SK-N-SH treated with all-trans-retinoic acid at 6 μM for 48 hours (cell line): ENCODE data around the gene GON7.
A peak's percentile ranks its signal among the peaks of the same experiment; 100 is the strongest.

Experiments
- ATAC-seq: fragments of 200-7000 bp; cut with Tn5 transposase; 3 replicates; pipeline ENCODE4 v1.9.1; 2020; ENCODE audit warnings: mild to moderate bottlenecking, moderate library complexity
- ARNTL ChIP-seq: fragments of 450-650 bp; formaldehyde crosslinking; IDR thresholded peaks from 2 replicates; pipeline ENCODE4 v1.5.0; 2020; ENCODE audit warnings: low read depth, mild to moderate bottlenecking, moderate library complexity, borderline replicate concordance
- CSDC2 ChIP-seq: fragments of 250-450 bp; sonication (Bioruptor Pico); IDR thresholded peaks from 2 replicates; pipeline ENCODE4 v1.5.0; 2020; ENCODE audit warnings: mild to moderate bottlenecking, moderate library complexity
- ESRRG ChIP-seq: fragments of 250-450 bp; sonication (Bioruptor Pico); IDR thresholded peaks from 2 replicates; pipeline ENCODE4 v1.6.1; 2021; ENCODE audit warnings: mild to moderate bottlenecking
- GLIS3 ChIP-seq: fragments of 250-450 bp; sonication (Bioruptor Pico); IDR thresholded peaks from 2 replicates; pipeline ENCODE4 v1.5.0; 2020; ENCODE audit warnings: mild to moderate bottlenecking, moderate library complexity
- OSR1 ChIP-seq: fragments of 250-450 bp; sonication (Bioruptor Pico); IDR thresholded peaks from 2 replicates; pipeline ENCODE4 v1.8.0; 2022; ENCODE audit warnings: moderate library complexity, mild to moderate bottlenecking, inconsistent platforms
- RARB ChIP-seq: fragments of 250-450 bp; sonication (Bioruptor Pico); IDR thresholded peaks from 2 replicates; pipeline ENCODE4 v1.8.0; 2021; ENCODE audit warnings: mild to moderate bottlenecking, moderate library complexity
- SNAI2 ChIP-seq: fragments of 250-450 bp; sonication (Bioruptor Pico); IDR thresholded peaks from 2 replicates; pipeline ENCODE4 v1.5.0; 2020; ENCODE audit warnings: mild to moderate bottlenecking, moderate library complexity
- TCF4 ChIP-seq: fragments of 250-450 bp; sonication (Bioruptor Pico); IDR thresholded peaks from 2 replicates; pipeline ENCODE4 v1.8.0; 2021; ENCODE audit warnings: mild to moderate bottlenecking, moderate library complexity, borderline replicate concordance
- TOX ChIP-seq: fragments of 250-450 bp; sonication (Bioruptor Pico); IDR thresholded peaks from 2 replicates; pipeline ENCODE4 v1.8.0; 2021; ENCODE audit warnings: mild to moderate bottlenecking, moderate library complexity, borderline replicate concordance
- ZC3H10 ChIP-seq: fragments of 250-450 bp; sonication (Bioruptor Pico); IDR thresholded peaks from 2 replicates; pipeline ENCODE4 v1.5.1; 2021; ENCODE audit warnings: mild to moderate bottlenecking, moderate library complexity
- ZFP3 ChIP-seq: fragments of 250-450 bp; sonication (Bioruptor Pico); IDR thresholded peaks from 2 replicates; pipeline ENCODE4 v1.5.0; 2020; ENCODE audit warnings: mild to moderate bottlenecking, moderate library complexity
- ZNF70 ChIP-seq: fragments of 450-650 bp; formaldehyde crosslinking; IDR thresholded peaks from 2 replicates; pipeline ENCODE4 v1.5.0; 2020; ENCODE audit warnings: mild to moderate bottlenecking, moderate library complexity
- TF ChIP-seq, protein P1 (sequence below): fragments of 250-450 bp; sonication (Bioruptor Pico); IDR thresholded peaks from 2 replicates; pipeline ENCODE4 v1.8.0; 2020; ENCODE audit warnings: mild to moderate bottlenecking, moderate library complexity, borderline replicate concordance
- TF ChIP-seq, protein P2 (sequence below): fragments of 250-450 bp; sonication (Bioruptor Pico); IDR thresholded peaks from 2 replicates; pipeline ENCODE4 v1.5.1; 2020; ENCODE audit warnings: low read depth, mild to moderate bottlenecking, moderate library complexity
- TF ChIP-seq, protein P3 (sequence below): fragments of 250-450 bp; sonication (Bioruptor Pico); IDR thresholded peaks from 2 replicates; pipeline ENCODE4 v1.5.0; 2020; ENCODE audit warnings: mild to moderate bottlenecking, moderate library complexity
- TF ChIP-seq, protein P4 (sequence below): fragments of 250-450 bp; sonication (Bioruptor Pico); IDR thresholded peaks from 2 replicates; pipeline ENCODE4 v1.5.1; 2021; ENCODE audit warnings: mild to moderate bottlenecking, moderate library complexity

The GON7 gene

DNA sequence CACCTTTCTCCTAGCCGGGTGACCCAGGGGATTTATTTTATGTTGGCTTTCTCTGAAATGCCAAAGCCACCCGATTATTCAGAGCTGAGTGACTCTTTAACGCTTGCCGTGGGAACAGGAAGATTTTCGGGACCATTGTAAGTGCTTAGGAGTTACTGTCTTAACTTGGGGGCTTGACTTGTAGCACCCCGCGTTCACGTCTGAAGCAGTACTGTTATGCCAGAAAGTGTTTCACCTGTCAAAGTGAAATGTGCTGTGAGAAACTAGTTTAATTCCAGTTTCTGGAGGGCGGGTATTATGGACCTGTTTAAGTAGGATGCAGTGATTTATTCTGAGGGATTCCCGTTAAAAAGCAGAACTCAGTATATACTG lies 21.5 kb downstream of the GON7 start:
- no peak for TF ChIP-seq ZFP3 (CRISPR knock-in tag)
- TF ChIP-seq TCF4 (CRISPR knock-in tag) = no peak
- no peak for TF ChIP-seq OSR1 (CRISPR knock-in tag)
- TF ChIP-seq, protein P1, sequence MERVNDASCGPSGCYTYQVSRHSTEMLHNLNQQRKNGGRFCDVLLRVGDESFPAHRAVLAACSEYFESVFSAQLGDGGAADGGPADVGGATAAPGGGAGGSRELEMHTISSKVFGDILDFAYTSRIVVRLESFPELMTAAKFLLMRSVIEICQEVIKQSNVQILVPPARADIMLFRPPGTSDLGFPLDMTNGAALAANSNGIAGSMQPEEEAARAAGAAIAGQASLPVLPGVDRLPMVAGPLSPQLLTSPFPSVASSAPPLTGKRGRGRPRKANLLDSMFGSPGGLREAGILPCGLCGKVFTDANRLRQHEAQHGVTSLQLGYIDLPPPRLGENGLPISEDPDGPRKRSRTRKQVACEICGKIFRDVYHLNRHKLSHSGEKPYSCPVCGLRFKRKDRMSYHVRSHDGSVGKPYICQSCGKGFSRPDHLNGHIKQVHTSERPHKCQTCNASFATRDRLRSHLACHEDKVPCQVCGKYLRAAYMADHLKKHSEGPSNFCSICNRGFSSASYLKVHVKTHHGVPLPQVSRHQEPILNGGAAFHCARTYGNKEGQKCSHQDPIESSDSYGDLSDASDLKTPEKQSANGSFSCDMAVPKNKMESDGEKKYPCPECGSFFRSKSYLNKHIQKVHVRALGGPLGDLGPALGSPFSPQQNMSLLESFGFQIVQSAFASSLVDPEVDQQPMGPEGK (CRISPR knock-in tag) = no peak
- TF ChIP-seq, protein P2, sequence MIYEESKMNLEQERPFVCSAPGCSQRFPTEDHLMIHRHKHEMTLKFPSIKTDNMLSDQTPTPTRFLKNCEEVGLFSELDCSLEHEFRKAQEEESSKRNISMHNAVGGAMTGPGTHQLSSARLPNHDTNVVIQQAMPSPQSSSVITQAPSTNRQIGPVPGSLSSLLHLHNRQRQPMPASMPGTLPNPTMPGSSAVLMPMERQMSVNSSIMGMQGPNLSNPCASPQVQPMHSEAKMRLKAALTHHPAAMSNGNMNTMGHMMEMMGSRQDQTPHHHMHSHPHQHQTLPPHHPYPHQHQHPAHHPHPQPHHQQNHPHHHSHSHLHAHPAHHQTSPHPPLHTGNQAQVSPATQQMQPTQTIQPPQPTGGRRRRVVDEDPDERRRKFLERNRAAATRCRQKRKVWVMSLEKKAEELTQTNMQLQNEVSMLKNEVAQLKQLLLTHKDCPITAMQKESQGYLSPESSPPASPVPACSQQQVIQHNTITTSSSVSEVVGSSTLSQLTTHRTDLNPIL (CRISPR knock-in tag) = no peak
- no peak for TF ChIP-seq GLIS3 (CRISPR knock-in tag)
- no peak for TF ChIP-seq SNAI2 (CRISPR knock-in tag)
- TF ChIP-seq ZC3H10 = no peak
- TF ChIP-seq ARNTL (CRISPR knock-in tag) = no peak
- no peak for TF ChIP-seq TOX (CRISPR knock-in tag)
- no peak for TF ChIP-seq ESRRG (CRISPR knock-in tag)
- TF ChIP-seq, protein P3, sequence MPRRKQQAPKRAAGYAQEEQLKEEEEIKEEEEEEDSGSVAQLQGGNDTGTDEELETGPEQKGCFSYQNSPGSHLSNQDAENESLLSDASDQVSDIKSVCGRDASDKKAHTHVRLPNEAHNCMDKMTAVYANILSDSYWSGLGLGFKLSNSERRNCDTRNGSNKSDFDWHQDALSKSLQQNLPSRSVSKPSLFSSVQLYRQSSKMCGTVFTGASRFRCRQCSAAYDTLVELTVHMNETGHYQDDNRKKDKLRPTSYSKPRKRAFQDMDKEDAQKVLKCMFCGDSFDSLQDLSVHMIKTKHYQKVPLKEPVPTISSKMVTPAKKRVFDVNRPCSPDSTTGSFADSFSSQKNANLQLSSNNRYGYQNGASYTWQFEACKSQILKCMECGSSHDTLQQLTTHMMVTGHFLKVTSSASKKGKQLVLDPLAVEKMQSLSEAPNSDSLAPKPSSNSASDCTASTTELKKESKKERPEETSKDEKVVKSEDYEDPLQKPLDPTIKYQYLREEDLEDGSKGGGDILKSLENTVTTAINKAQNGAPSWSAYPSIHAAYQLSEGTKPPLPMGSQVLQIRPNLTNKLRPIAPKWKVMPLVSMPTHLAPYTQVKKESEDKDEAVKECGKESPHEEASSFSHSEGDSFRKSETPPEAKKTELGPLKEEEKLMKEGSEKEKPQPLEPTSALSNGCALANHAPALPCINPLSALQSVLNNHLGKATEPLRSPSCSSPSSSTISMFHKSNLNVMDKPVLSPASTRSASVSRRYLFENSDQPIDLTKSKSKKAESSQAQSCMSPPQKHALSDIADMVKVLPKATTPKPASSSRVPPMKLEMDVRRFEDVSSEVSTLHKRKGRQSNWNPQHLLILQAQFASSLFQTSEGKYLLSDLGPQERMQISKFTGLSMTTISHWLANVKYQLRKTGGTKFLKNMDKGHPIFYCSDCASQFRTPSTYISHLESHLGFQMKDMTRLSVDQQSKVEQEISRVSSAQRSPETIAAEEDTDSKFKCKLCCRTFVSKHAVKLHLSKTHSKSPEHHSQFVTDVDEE (CRISPR knock-in tag) = no peak
- no peak for TF ChIP-seq CSDC2 (CRISPR knock-in tag)
- TF ChIP-seq, protein P4, sequence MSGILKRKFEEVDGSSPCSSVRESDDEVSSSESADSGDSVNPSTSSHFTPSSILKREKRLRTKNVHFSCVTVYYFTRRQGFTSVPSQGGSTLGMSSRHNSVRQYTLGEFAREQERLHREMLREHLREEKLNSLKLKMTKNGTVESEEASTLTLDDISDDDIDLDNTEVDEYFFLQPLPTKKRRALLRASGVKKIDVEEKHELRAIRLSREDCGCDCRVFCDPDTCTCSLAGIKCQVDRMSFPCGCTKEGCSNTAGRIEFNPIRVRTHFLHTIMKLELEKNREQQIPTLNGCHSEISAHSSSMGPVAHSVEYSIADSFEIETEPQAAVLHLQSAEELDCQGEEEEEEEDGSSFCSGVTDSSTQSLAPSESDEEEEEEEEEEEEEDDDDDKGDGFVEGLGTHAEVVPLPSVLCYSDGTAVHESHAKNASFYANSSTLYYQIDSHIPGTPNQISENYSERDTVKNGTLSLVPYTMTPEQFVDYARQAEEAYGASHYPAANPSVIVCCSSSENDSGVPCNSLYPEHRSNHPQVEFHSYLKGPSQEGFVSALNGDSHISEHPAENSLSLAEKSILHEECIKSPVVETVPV (CRISPR knock-in tag) = no peak
- no peak for TF ChIP-seq RARB (CRISPR knock-in tag)
- TF ChIP-seq ZNF70 (CRISPR knock-in tag) = no peak
- TF ChIP-seq, all 23 proteins: peak for 0
- ATAC-seq = peak; percentile 2; the same call in 2 of the 3 replicates

DNA sequence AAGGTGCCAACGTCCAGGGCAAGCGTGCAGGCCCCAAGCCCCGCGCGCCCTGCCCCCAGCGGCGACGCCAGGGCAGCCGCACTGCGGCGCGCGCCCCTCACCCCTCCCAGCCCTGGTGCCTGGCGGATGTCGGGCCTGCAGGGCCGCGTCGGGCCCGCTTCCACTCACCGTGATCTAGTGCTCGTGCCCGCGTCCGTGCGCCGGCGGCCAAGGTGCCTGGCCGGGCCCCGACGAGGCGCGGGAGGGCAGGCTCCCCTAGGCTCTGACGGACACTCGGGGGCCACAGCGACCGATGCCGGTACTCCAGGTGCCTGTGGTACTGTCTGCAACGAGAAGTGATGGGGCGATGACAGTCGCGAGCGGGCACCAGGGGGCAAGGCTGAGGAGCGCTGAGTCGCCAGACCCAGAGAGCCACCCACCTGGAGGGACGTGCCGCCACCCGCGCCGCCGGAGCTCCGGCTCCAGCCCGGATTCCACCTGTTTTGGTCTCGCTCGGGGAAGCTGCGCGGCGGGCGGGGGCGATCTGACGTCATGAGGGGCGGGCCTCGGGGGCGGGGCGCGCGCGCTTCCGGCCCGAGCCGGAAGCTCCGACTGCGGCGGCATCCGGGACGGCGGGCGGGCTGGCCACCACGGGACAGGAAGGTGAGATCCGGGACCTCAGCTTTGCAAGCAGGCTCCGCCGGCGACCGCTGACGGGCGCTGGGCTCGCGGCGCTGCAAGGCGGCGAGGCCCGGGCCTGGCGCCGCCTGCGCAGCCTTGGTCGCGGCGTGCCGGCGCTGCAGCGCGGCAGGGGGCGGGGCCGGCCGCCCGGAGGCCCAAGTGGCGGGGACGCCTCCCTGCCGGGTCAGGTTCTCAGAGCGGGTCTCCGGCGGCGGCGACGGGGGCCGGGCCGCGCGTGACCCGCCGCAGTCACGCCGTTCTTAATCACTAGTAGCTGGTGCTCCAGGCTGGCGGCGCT lies 22.2 kb downstream of the GON7 start, which contains the start of the genes LYSET and MOAP1:
TSS of gene LYSET (plus strand) at position 927 of the 958 bp plus-strand sequence. CDS start 89 bp downstream, outside the sequence.
TSS of gene MOAP1 (minus strand) at position 507 of the 958 bp plus-strand sequence. CDS start 655 bp downstream, outside the sequence.
- TF ChIP-seq, protein P3 (CRISPR knock-in tag) = no peak
- 0 out of 2 replicates have a peak, but pooled peaks have one; percentile 2 for TF ChIP-seq GLIS3 (CRISPR knock-in tag)

More for the DNA sequence above, 22.2 kb downstream of the GON7 start, which contains the start of the genes LYSET and MOAP1:
- ATAC-seq = peak; percentile 87
